ENCODE data around the gene ACER1. TPM values are rescaled to one million over a fixed set of nuclear protein-coding genes. Genes with fewer than 3 reads are reported as not detected.

Gene ACER1
- total and polyA plus RNA-seq, 2 experiments from 2014 or later, result not detected

DNA sequence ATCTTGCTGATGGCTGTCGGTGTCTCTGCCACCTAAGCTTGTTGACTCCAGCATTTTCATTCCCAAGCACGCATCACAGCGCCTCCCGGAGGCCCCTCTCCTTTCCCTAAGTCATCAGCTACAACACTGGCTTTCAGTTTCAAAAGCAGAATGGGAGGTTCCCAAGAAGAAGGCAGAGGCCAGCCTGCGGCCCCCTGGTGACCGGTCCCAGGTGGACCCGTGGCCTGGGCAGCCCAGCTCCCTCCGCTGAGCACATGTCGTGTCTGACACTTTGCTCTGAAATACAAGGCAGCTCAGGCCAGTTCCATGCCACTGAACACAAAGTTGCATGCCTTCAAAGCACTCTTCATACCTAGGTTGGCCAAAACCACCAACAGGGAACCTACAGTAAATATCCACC, 62.2 kb downstream of the ACER1 start:
- DNase-seq (ENCODE audit: low spot score) (peak; percentile 62), ATAC-seq (peak; percentile 52)
- H3K4me1 Mint-ChIP-seq, result peaks cover 57% of the 10 kb centered on the region
- Histone ChIP-seq H3K79me2 (replicated peaks; ENCODE audit: insufficient read depth) (peaks cover 94% of the 10 kb centered on the region), H3K9me2 (ENCODE audit: insufficient read depth) (no peaks in the 10 kb centered on the region), H3K4me2 (peak overlapping the region; percentile 75), H3K36me3 (ENCODE audit: insufficient read depth) (peaks cover 9% of the 10 kb centered on the region; the same call in 1 of the 2 replicates), H3K4me1 (ENCODE audit: insufficient read depth) (peaks cover 47% of the 10 kb centered on the region), H2AFZ (no peak overlapping the region), H3K4me3 (peak overlapping the region; percentile 38; the same call in 1 of the 2 replicates), H3K27me3 (ENCODE audit: insufficient read depth) (no peaks in the 10 kb centered on the region), H3F3A (replicated peaks; ENCODE audit: low read depth) (0 out of 2 replicates have a peak, but pooled peaks cover 3% of the 10 kb centered on the region), H4K20me1 (replicated peaks; ENCODE audit: insufficient read depth) (peaks cover 48% of the 10 kb centered on the region), H3K27ac (ENCODE audit: low read depth) (peak overlapping the region; percentile 93; the same call in 1 of the 2 replicates)
- H3K27me3 Mint-ChIP-seq (ENCODE audit: insufficient read depth, low read depth, poor library complexity), result peaks cover 8% of the 10 kb centered on the region
- peaks cover 33% of the 10 kb centered on the region for H3K36me3 Mint-ChIP-seq (ENCODE audit: low read depth)
- no peaks in the 10 kb centered on the region for H3K9me3 Mint-ChIP-seq
- TF ChIP-seq, protein P1, sequence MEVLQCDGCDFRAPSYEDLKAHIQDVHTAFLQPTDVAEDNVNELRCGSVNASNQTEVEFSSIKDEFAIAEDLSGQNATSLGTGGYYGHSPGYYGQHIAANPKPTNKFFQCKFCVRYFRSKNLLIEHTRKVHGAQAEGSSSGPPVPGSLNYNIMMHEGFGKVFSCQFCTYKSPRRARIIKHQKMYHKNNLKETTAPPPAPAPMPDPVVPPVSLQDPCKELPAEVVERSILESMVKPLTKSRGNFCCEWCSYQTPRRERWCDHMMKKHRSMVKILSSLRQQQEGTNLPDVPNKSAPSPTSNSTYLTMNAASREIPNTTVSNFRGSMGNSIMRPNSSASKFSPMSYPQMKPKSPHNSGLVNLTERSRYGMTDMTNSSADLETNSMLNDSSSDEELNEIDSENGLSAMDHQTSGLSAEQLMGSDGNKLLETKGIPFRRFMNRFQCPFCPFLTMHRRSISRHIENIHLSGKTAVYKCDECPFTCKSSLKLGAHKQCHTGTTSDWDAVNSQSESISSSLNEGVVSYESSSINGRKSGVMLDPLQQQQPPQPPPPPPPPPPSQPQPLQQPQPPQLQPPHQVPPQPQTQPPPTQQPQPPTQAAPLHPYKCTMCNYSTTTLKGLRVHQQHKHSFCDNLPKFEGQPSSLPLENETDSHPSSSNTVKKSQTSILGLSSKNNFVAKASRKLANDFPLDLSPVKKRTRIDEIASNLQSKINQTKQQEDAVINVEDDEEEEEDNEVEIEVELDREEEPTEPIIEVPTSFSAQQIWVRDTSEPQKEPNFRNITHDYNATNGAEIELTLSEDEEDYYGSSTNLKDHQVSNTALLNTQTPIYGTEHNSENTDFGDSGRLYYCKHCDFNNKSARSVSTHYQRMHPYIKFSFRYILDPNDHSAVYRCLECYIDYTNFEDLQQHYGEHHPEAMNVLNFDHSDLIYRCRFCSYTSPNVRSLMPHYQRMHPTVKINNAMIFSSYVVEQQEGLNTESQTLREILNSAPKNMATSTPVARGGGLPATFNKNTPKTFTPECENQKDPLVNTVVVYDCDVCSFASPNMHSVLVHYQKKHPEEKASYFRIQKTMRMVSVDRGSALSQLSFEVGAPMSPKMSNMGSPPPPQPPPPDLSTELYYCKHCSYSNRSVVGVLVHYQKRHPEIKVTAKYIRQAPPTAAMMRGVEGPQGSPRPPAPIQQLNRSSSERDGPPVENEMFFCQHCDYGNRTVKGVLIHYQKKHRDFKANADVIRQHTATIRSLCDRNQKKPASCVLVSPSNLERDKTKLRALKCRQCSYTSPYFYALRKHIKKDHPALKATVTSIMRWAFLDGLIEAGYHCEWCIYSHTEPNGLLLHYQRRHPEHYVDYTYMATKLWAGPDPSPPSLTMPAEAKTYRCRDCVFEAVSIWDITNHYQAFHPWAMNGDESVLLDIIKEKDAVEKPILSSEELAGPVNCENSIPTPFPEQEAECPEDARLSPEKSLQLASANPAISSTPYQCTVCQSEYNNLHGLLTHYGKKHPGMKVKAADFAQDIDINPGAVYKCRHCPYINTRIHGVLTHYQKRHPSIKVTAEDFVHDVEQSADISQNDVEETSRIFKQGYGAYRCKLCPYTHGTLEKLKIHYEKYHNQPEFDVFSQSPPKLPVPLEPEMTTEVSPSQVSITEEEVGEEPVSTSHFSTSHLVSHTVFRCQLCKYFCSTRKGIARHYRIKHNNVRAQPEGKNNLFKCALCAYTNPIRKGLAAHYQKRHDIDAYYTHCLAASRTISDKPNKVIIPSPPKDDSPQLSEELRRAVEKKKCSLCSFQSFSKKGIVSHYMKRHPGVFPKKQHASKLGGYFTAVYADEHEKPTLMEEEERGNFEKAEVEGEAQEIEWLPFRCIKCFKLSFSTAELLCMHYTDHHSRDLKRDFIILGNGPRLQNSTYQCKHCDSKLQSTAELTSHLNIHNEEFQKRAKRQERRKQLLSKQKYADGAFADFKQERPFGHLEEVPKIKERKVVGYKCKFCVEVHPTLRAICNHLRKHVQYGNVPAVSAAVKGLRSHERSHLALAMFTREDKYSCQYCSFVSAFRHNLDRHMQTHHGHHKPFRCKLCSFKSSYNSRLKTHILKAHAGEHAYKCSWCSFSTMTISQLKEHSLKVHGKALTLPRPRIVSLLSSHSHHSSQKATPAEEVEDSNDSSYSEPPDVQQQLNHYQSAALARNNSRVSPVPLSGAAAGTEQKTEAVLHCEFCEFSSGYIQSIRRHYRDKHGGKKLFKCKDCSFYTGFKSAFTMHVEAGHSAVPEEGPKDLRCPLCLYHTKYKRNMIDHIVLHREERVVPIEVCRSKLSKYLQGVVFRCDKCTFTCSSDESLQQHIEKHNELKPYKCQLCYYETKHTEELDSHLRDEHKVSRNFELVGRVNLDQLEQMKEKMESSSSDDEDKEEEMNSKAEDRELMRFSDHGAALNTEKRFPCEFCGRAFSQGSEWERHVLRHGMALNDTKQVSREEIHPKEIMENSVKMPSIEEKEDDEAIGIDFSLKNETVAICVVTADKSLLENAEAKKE (CRISPR knock-in tag; IDR thresholded peaks at IDR 0.05), result no peak
- TF ChIP-seq EZH2 (IDR thresholded peaks at IDR 0.05; ENCODE audit: low read depth, unreplicated experiment) (no peak), POLR2AphosphoS5 (IDR thresholded peaks at IDR 0.05; ENCODE audit: low read depth) (no peak), JUNB (IDR thresholded peaks at IDR 0.05; ENCODE audit: unreplicated experiment) (no peak), EZH2phosphoT487 (IDR thresholded peaks at IDR 0.05; ENCODE audit: unreplicated experiment) (no peak), CREB1 (CRISPR knock-in tag; IDR thresholded peaks at IDR 0.05; ENCODE audit: low read depth) (no peak), ZNF331 (CRISPR knock-in tag; IDR thresholded peaks at IDR 0.05; ENCODE audit: low read depth) (no peak)
- TF ChIP-seq, protein P2, sequence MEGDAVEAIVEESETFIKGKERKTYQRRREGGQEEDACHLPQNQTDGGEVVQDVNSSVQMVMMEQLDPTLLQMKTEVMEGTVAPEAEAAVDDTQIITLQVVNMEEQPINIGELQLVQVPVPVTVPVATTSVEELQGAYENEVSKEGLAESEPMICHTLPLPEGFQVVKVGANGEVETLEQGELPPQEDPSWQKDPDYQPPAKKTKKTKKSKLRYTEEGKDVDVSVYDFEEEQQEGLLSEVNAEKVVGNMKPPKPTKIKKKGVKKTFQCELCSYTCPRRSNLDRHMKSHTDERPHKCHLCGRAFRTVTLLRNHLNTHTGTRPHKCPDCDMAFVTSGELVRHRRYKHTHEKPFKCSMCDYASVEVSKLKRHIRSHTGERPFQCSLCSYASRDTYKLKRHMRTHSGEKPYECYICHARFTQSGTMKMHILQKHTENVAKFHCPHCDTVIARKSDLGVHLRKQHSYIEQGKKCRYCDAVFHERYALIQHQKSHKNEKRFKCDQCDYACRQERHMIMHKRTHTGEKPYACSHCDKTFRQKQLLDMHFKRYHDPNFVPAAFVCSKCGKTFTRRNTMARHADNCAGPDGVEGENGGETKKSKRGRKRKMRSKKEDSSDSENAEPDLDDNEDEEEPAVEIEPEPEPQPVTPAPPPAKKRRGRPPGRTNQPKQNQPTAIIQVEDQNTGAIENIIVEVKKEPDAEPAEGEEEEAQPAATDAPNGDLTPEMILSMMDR (conservative IDR thresholded peaks at IDR 0.05; ENCODE audit: low read depth in 2 of 2), result peak; percentile 56
- no peak overlapping the region for H3K4me3 Mint-ChIP-seq
- peak overlapping the region; percentile 64 for H3K27ac Mint-ChIP-seq
